Adrenal gland (tissue), 12 donors: ENCODE results near the gene PIRT. TPM values are rescaled to one million over a fixed set of nuclear protein-coding genes. Genes with fewer than 3 reads are reported as not detected.

Experiments used
- DNase-seq, 7 donors: peaks; one replicate each; pipeline ENCODE4 v3.0.0-alpha.2; 2019 to 2020
- H3K27ac ChIP-seq, 5 donors: fragments of 200-600 bp; sonication (generic) in 4 of 5; 1 replicate in 3 of 5; 2 replicates in 2 of 5; pipeline versions ENCODE4 v1.5.1 to v1.8.0; 2016 to 2020; ENCODE audit warnings: mild to moderate bottlenecking in 1 of 5
- H3K27me3 ChIP-seq: fragments of 200-600 bp; 2 replicates; pipeline ENCODE4 v1.8.0; 2021
- H3K36me3 ChIP-seq, 2 donors: fragments of 200-600 bp; replicated peaks in 1 of 2; 1 replicate in 1 of 2; 2 replicates in 1 of 2; pipeline versions ENCODE4 v1.5.1 to v1.8.0; 2018 to 2022
- H3K4me1 ChIP-seq, 2 donors: fragments of 200-600 bp; replicated peaks in 1 of 2; 1 replicate in 1 of 2; 2 replicates in 1 of 2; pipeline versions ENCODE4 v1.5.1 to v1.8.0; 2018 to 2021
- H3K4me3 ChIP-seq, 4 donors: fragments of 200-600 bp; sonication (generic) in 3 of 4; one replicate each; pipeline ENCODE4 v1.5.1; 2016 to 2018
- H3K9me3 ChIP-seq, 3 donors: fragments of 200-600 bp; sonication (generic) in 1 of 3; replicated peaks in 1 of 3; 1 replicate in 2 of 3; 2 replicates in 1 of 3; pipeline versions ENCODE4 v1.5.1 to v1.8.0; 2016 to 2021
- CTCF ChIP-seq, 6 experiments: fragments of 450-650 bp in 4 of 6; fragments of 200-600 bp in 2 of 6; sonication (generic) in 1 of 6; IDR thresholded peaks; 1 replicate in 5 of 6; 2 replicates in 1 of 6; pipeline versions ENCODE4 v1.5.1 to v1.8.0; 2016 to 2021; ENCODE audit warnings: antibody characterized with exemption in 6 of 6, mild to moderate bottlenecking in 2 of 6, moderate library complexity in 1 of 6
- POLR2A ChIP-seq, 2 donors: fragments of 450-650 bp; IDR thresholded peaks; one replicate each; pipeline ENCODE4 v1.6.1; 2017; ENCODE audit warnings: antibody characterized with exemption in 2 of 2, mild to moderate bottlenecking in 2 of 2, moderate library complexity in 1 of 2
- WGBS, 4 donors: extraction: QIAGEN DNeasy Blood & Tissue Kit in 2 of 4; methylation state at CpG; one replicate each; pipeline versions ENCODE4 v1.1.5 to v1.1.7; 2013 to 2017; 5-methylcytosine and 5-hydroxymethylcytosine counted together
- intact Hi-C, 2 donors: fragments of 100-400 bp; cut with DNase I; formaldehyde crosslinking; loops; one replicate each; pipeline versions ENCODE4 v1.14.1 to v1.15.0; 2022 to 2023
- polyA plus RNA-seq, 3 donors: library from polyadenylated mRNA; stranded (reverse); fragments of 200-250 nt in 2 of 3; fragments of 350-450 nt in 1 of 3; fragmentation: Illumina TruSeq in 1 of 3; extraction: RNeasy Lipid Tissue Mini Kit (QIAGEN cat#74804) in 1 of 3; gene quantifications; one replicate each; pipeline ENCODE4 v1.2.3, GENCODE V29; 2013 to 2014
- total RNA-seq, 9 donors: library from RNA; depleted of rRNA in 4 of 9; stranded (reverse); fragments of >200 nt in 4 of 9; fragments of 120-200 nt in 1 of 9; fragmentation: NEBNext Ultra II Directional in 1 of 9; extraction: Animal tissue kit (Norgen Biotek cat#: 25700) in 1 of 9; gene quantifications; one replicate each; pipeline versions ENCODE4 v1.1.0 to v1.2.4, GENCODE V29; 2013 to 2023
- donor health status: healthy with polysubstance abuse.
- donor health status: Bipolar disorder and iron deficiency.
- donor health status: DM: yes; HTN: yes; CAD: no.
- donor health status: DM: no; HTN: no; CAD: no.
- donor health status: DM: no; HTN: no; CAD: no.
- donor health status: DM: yes; HTN: yes; CAD: no.

The PIRT gene
- total and polyA plus RNA-seq, 12 donors: 0.10 to 2.2 (median 0.61) TPM; not detected in 4

GRCh38 chr17:10798332-10798749 lies 39.5 kb downstream of the PIRT start:
- Histone ChIP-seq H3K4me3 (no peak overlapping the region), H3K36me3 (no peaks in the 10 kb centered on the region), H3K4me1 (peaks cover 18 to 19% of the 10 kb centered on the region in 2 donors), H3K9me3 (no peaks in the 10 kb centered on the region), H3K27me3 (no peaks in the 10 kb centered on the region), H3K27ac (peak overlapping the region in 3 of 5 donors; percentile 2 to 24 (median 17))
- 40 to 53% (median 45%) methylated on average over 3 of the region's 3 CpGs for WGBS, 4 donors
- peak in 3 of 7 donors; percentile 22 to 37 (median 25) for DNase-seq
- intact Hi-C loops: no loop called here
- TF ChIP-seq CTCF (IDR thresholded peaks at IDR 0.05) (no peak), POLR2A (IDR thresholded peaks at IDR 0.05) (no peak)

GRCh38 chr17:10797476-10798328 lies 40.2 kb downstream of the PIRT start:
- TF ChIP-seq POLR2A (IDR thresholded peaks at IDR 0.05) (no peak), CTCF (IDR thresholded peaks at IDR 0.05) (no peak)
- WGBS, 4 donors: 67 to 68% (median 67%) methylated on average over 11 of the region's 11 CpGs
- Histone ChIP-seq H3K36me3 (no peaks in the 10 kb centered on the region), H3K4me3 (no peak overlapping the region), H3K9me3 (no peaks in the 10 kb centered on the region), H3K4me1 (peaks cover 18 to 19% of the 10 kb centered on the region in 2 donors), H3K27me3 (no peaks in the 10 kb centered on the region), H3K27ac (peak overlapping the region in 3 of 5 donors; percentile 2 to 24 (median 17))
- peak in 3 of 7 donors; percentile 19 to 27 (median 22) for DNase-seq
- intact Hi-C loops: no loop called here

GRCh38 chr17:10793816-10794215 lies 44.1 kb downstream of the PIRT start:
- Histone ChIP-seq H3K27me3 (no peaks in the 10 kb centered on the region), H3K36me3 (no peaks in the 10 kb centered on the region), H3K9me3 (no peaks in the 10 kb centered on the region), H3K4me1 (peaks cover 11 to 27% of the 10 kb centered on the region in 2 donors), H3K27ac (no peak overlapping the region), H3K4me3 (no peak overlapping the region)
- 60 to 71% (median 64%) methylated on average over 4 of the region's 4 CpGs for WGBS, 4 donors
- TF ChIP-seq CTCF (IDR thresholded peaks at IDR 0.05): no peak
- no peak for DNase-seq
- intact Hi-C loops: no loop called here

GRCh38 chr17:10793256-10793655 lies 44.6 kb downstream of the PIRT start:
- WGBS, 4 donors: 91 to 96% (median 93%) methylated on average over 7 of the region's 7 CpGs
- H3K4me3 ChIP-seq: no peak overlapping the region
- intact Hi-C loops: no loop called here
- no peaks in the 10 kb centered on the region for H3K9me3 ChIP-seq
- H3K36me3 ChIP-seq: no peaks in the 10 kb centered on the region
- H3K4me1 ChIP-seq: peaks cover 8 to 22% of the 10 kb centered on the region in 2 donors
- no peaks in the 10 kb centered on the region for H3K27me3 ChIP-seq
- DNase-seq: no peak
- H3K27ac ChIP-seq: no peak overlapping the region
- TF ChIP-seq CTCF (IDR thresholded peaks at IDR 0.05) (no peak), POLR2A (IDR thresholded peaks at IDR 0.05) (no peak)
